Measurements from ENCODE around the gene SMCR8. TPM values are rescaled to one million over a fixed set of nuclear protein-coding genes. Genes with fewer than 3 reads are reported as not detected.

SMCR8 gene
- total and polyA plus RNA-seq, 2 of the 13 experiments (the other 11 are each of a cell fraction or from before 2014, with no cell fraction given): 7.6 to 11.8 TPM

- TF ChIP-seq ZNF841 (CRISPR knock-in tag; IDR thresholded peaks at IDR 0.05; ENCODE audit: borderline replicate concordance) (no peak), SUZ12 (IDR thresholded peaks at IDR 0.05; ENCODE audit: low read depth, low read length) (no peak), FOXA1 (IDR thresholded peaks at IDR 0.05) (no peak), FOXA1 (CRISPR knock-in tag; IDR thresholded peaks at IDR 0.05) (no peak), MAFG (CRISPR knock-in tag; IDR thresholded peaks at IDR 0.05) (no peak), ZNF460 (CRISPR knock-in tag; IDR thresholded peaks at IDR 0.05; ENCODE audit: borderline replicate concordance) (no peak), ZNF598 (CRISPR knock-in tag; IDR thresholded peaks at IDR 0.05; ENCODE audit: borderline replicate concordance) (peak; percentile 54; the same call in 1 of the 2 replicates), TFAP4 (IDR thresholded peaks at IDR 0.05; ENCODE audit: borderline replicate concordance, low read depth) (peak; percentile 40; the same call in 1 of the 2 replicates), NCOR1 (IDR thresholded peaks at IDR 0.05; ENCODE audit: borderline replicate concordance, low read length) (no peak), ZNF234 (CRISPR knock-in tag; conservative IDR thresholded peaks at IDR 0.05) (no peak), ZBTB34 (CRISPR knock-in tag; IDR thresholded peaks at IDR 0.05) (no peak), FOXA3 (CRISPR knock-in tag; IDR thresholded peaks at IDR 0.05) (no peak), CSRNP2 (CRISPR knock-in tag; conservative IDR thresholded peaks at IDR 0.05; ENCODE audit: low read depth) (no peak), ZFP36L2 (CRISPR knock-in tag; IDR thresholded peaks at IDR 0.05) (no peak), HNRNPUL1 (IDR thresholded peaks at IDR 0.05; ENCODE audit: low read depth, low read length) (no peak), JARID2 (CRISPR knock-in tag; IDR thresholded peaks at IDR 0.05; ENCODE audit: insufficient replicate concordance) (no peak), TOPORS (CRISPR knock-in tag; IDR thresholded peaks at IDR 0.05) (no peak), RARA (CRISPR knock-in tag; IDR thresholded peaks at IDR 0.05) (peak; percentile 16; the same call in 1 of the 2 replicates)
- TF ChIP-seq, protein P1, sequence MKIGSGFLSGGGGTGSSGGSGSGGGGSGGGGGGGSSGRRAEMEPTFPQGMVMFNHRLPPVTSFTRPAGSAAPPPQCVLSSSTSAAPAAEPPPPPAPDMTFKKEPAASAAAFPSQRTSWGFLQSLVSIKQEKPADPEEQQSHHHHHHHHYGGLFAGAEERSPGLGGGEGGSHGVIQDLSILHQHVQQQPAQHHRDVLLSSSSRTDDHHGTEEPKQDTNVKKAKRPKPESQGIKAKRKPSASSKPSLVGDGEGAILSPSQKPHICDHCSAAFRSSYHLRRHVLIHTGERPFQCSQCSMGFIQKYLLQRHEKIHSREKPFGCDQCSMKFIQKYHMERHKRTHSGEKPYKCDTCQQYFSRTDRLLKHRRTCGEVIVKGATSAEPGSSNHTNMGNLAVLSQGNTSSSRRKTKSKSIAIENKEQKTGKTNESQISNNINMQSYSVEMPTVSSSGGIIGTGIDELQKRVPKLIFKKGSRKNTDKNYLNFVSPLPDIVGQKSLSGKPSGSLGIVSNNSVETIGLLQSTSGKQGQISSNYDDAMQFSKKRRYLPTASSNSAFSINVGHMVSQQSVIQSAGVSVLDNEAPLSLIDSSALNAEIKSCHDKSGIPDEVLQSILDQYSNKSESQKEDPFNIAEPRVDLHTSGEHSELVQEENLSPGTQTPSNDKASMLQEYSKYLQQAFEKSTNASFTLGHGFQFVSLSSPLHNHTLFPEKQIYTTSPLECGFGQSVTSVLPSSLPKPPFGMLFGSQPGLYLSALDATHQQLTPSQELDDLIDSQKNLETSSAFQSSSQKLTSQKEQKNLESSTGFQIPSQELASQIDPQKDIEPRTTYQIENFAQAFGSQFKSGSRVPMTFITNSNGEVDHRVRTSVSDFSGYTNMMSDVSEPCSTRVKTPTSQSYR (CRISPR knock-in tag; IDR thresholded peaks at IDR 0.05; ENCODE audit: borderline replicate concordance): no peak
- TF ChIP-seq, protein P2, sequence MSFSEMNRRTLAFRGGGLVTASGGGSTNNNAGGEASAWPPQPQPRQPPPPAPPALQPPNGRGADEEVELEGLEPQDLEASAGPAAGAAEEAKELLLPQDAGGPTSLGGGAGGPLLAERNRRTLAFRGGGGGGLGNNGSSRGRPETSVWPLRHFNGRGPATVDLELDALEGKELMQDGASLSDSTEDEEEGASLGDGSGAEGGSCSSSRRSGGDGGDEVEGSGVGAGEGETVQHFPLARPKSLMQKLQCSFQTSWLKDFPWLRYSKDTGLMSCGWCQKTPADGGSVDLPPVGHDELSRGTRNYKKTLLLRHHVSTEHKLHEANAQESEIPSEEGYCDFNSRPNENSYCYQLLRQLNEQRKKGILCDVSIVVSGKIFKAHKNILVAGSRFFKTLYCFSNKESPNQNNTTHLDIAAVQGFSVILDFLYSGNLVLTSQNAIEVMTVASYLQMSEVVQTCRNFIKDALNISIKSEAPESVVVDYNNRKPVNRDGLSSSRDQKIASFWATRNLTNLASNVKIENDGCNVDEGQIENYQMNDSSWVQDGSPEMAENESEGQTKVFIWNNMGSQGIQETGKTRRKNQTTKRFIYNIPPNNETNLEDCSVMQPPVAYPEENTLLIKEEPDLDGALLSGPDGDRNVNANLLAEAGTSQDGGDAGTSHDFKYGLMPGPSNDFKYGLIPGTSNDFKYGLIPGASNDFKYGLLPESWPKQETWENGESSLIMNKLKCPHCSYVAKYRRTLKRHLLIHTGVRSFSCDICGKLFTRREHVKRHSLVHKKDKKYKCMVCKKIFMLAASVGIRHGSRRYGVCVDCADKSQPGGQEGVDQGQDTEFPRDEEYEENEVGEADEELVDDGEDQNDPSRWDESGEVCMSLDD (CRISPR knock-in tag; IDR thresholded peaks at IDR 0.05; ENCODE audit: borderline replicate concordance): peak; percentile 78
These were observed 48.3 kb downstream of the SMCR8 start, which contains the start of gene SHMT1 (continued) for GRCh38 chr17:18363101-18364049.
